Brain microvascular endothelial cell (primary cell): ENCODE results near the gene ELAVL2.

Experiments
- DNase-seq: peaks from one replicate; pipeline ENCODE4 v3.0.0-alpha.2; 2020
- H3K27ac ChIP-seq: fragments of 250-450 bp; sonication (Bioruptor Pico); 2 replicates; pipeline ENCODE4 v1.5.1; 2020; ENCODE audit warnings: mild to moderate bottlenecking, moderate library complexity
- H3K27me3 ChIP-seq: fragments of 250-450 bp; sonication (Bioruptor Pico); replicated peaks from 2 replicates; pipeline ENCODE4 v1.5.1; 2020; ENCODE audit warnings: mild to moderate bottlenecking
- H3K36me3 ChIP-seq: fragments of 250-450 bp; sonication (Bioruptor Pico); replicated peaks from 2 replicates; pipeline ENCODE4 v1.5.1; 2020; ENCODE audit warnings: mild to moderate bottlenecking
- H3K4me3 ChIP-seq: 2 replicates; pipeline ENCODE4 v1.5.1; 2011; ENCODE audit warnings: low read depth, mild to moderate bottlenecking, control low read depth, low read length, moderate library complexity
- CTCF ChIP-seq: IDR thresholded peaks from 2 replicates; pipeline ENCODE4 v1.5.1; 2011; ENCODE audit warnings: low read depth, mild to moderate bottlenecking, moderate library complexity, low read length, control low read depth, inconsistent platforms; ENCODE audit errors: missing control alignments
- in situ Hi-C: cut with HindIII; loops from 2 replicates; pipeline ENCODE4 v1.10.0; 2017; ENCODE audit warnings: low sequenced_read_pairs, low pct_ligation_motif_present

The ELAVL2 gene

GRCh38 chr9:23721466-23721865 is 104.6 kb downstream of the ELAVL2 start:
- in situ Hi-C loops = no loop called here
- Histone ChIP-seq H3K4me3 (no peak overlapping the region), H3K27me3 (no peaks in the 10 kb centered on the region), H3K27ac (no peak overlapping the region), H3K36me3 (no peaks in the 10 kb centered on the region)
- TF ChIP-seq CTCF = no peak
- no peak for DNase-seq

GRCh38 chr9:23717505-23717904 is 108.5 kb downstream of the ELAVL2 start:
- Histone ChIP-seq H3K27me3 (no peaks in the 10 kb centered on the region), H3K4me3 (no peak overlapping the region), H3K36me3 (no peaks in the 10 kb centered on the region), H3K27ac (no peak overlapping the region)
- in situ Hi-C loops = no loop called here
- TF ChIP-seq CTCF = no peak
- DNase-seq = no peak

GRCh38 chr9:23707249-23707648 is 118.8 kb downstream of the ELAVL2 start:
- Histone ChIP-seq H3K27ac (no peak overlapping the region), H3K4me3 (no peak overlapping the region), H3K36me3 (no peaks in the 10 kb centered on the region), H3K27me3 (no peaks in the 10 kb centered on the region)
- no peak for DNase-seq
- no peak for TF ChIP-seq CTCF
- in situ Hi-C loops = no loop called here

GRCh38 chr9:23702311-23702922 is 123.6 kb downstream of the ELAVL2 start:
- no peak overlapping the region for H3K27ac ChIP-seq
- in situ Hi-C loops = no loop called here
- no peak for TF ChIP-seq CTCF
- H3K36me3 ChIP-seq = no peaks in the 10 kb centered on the region
- no peak for DNase-seq
- no peaks in the 10 kb centered on the region for H3K27me3 ChIP-seq
- no peak overlapping the region for H3K4me3 ChIP-seq

- in situ Hi-C loops = no loop called here
- H3K27ac ChIP-seq = no peak overlapping the region
- H3K36me3 ChIP-seq = no peaks in the 10 kb centered on the region
- DNase-seq = no peak
- H3K27me3 ChIP-seq = no peaks in the 10 kb centered on the region
- no peak overlapping the region for H3K4me3 ChIP-seq
- no peak for TF ChIP-seq CTCF
Measured at GRCh38 chr9:23701291-23701690, 124.7 kb downstream of the ELAVL2 start.

GRCh38 chr9:23700359-23700758 is 125.7 kb downstream of the ELAVL2 start:
- H3K4me3 ChIP-seq = no peak overlapping the region
- H3K36me3 ChIP-seq = no peaks in the 10 kb centered on the region
- H3K27me3 ChIP-seq = no peaks in the 10 kb centered on the region
- no peak for DNase-seq
- no peak overlapping the region for H3K27ac ChIP-seq
- no peak for TF ChIP-seq CTCF
- in situ Hi-C loops = no loop called here
